HG02885 (cell line): ENCODE data around the gene MELK.
"Not testable (repeated sequence)": the region's sequence is repeated elsewhere in the genome, so short reads cannot be mapped to it uniquely, and the experiment has no call there.

Experiments used
- ATAC-seq: cut with Tn5 transposase; IDR thresholded peaks from one replicate; pipeline ENCODE4 v1.9.1; 2021; ENCODE audit warnings: mild to moderate bottlenecking; ENCODE audit not compliant: unreplicated experiment, poor library complexity

Gene MELK

GRCh38 chr9:36572515-36573418 lies at the start of gene MELK:
TSS of gene MELK (plus strand) at chr9:36572895. CDS start at chr9:36581682, 8,787 bp downstream.
- ATAC-seq = peak; percentile 81

GRCh38 chr9:36530224-36530623 lies 42.5 kb upstream of the MELK start:
- no peak for ATAC-seq

- ATAC-seq = no peak
Observed at GRCh38 chr9:36532353-36532752, 40.3 kb upstream of the MELK start.

- not testable (repeated sequence) for ATAC-seq
Observed at GRCh38 chr9:36533726-36534125, 39.0 kb upstream of the MELK start.

GRCh38 chr9:36535107-36535506 lies 37.6 kb upstream of the MELK start:
- ATAC-seq = no peak

- no peak for ATAC-seq
Observed at GRCh38 chr9:36537861-36538260, 34.8 kb upstream of the MELK start.

- ATAC-seq = no peak
Observed at GRCh38 chr9:36542355-36542754, 30.3 kb upstream of the MELK start.

- no peak for ATAC-seq
Observed at GRCh38 chr9:36543916-36544315, 28.8 kb upstream of the MELK start.

- ATAC-seq = no peak
Observed at GRCh38 chr9:36547598-36547997, 25.1 kb upstream of the MELK start.

GRCh38 chr9:36548454-36548853 lies 24.2 kb upstream of the MELK start:
- ATAC-seq = no peak

- no peak for ATAC-seq
Observed at GRCh38 chr9:36550135-36550534, 22.6 kb upstream of the MELK start.

GRCh38 chr9:36550631-36551098 lies 22.0 kb upstream of the MELK start:
- not testable (repeated sequence) for ATAC-seq

- no peak for ATAC-seq
Observed at GRCh38 chr9:36551129-36551528, 21.6 kb upstream of the MELK start.

- ATAC-seq = peak; percentile 45
Observed at GRCh38 chr9:36551910-36552309, 20.8 kb upstream of the MELK start.

- no peak for ATAC-seq
Observed at GRCh38 chr9:36559036-36559695, 13.5 kb upstream of the MELK start.

- no peak for ATAC-seq
Observed at GRCh38 chr9:36560771-36561170, 11.9 kb upstream of the MELK start.

- ATAC-seq = not testable (repeated sequence)
Observed at GRCh38 chr9:36562801-36563200, 9.9 kb upstream of the MELK start.

GRCh38 chr9:36566813-36567221 lies 5.9 kb upstream of the MELK start:
- ATAC-seq = no peak

- ATAC-seq = not testable (repeated sequence)
Observed at GRCh38 chr9:36568681-36569080, 4.0 kb upstream of the MELK start.

- ATAC-seq = no peak
Observed at GRCh38 chr9:36571333-36571732, 1.4 kb upstream of the MELK start.

- not testable (repeated sequence) for ATAC-seq
Observed at GRCh38 chr9:36574045-36574444, 1.4 kb downstream of the MELK start.
